Body of pancreas (tissue), 4 donors: ENCODE measurements around the gene FH.

Source experiments
- POLR2A ChIP-seq, 3 donors: fragments of 450-650 bp; IDR thresholded peaks; one replicate each; pipeline ENCODE4 v1.6.1; 2016; ENCODE audit warnings: antibody characterized with exemption in 3 of 3, mild to moderate bottlenecking in 2 of 3
- TF ChIP-seq, protein P1 (sequence below), 7 experiments: fragments of 450-650 bp in 4 of 7; fragments of 200-600 bp in 3 of 7; sonication (generic) in 3 of 7; IDR thresholded peaks; one replicate each; pipeline ENCODE4 v1.5.1; 2016 to 2019; ENCODE audit warnings: antibody characterized with exemption in 7 of 7

DNA sequence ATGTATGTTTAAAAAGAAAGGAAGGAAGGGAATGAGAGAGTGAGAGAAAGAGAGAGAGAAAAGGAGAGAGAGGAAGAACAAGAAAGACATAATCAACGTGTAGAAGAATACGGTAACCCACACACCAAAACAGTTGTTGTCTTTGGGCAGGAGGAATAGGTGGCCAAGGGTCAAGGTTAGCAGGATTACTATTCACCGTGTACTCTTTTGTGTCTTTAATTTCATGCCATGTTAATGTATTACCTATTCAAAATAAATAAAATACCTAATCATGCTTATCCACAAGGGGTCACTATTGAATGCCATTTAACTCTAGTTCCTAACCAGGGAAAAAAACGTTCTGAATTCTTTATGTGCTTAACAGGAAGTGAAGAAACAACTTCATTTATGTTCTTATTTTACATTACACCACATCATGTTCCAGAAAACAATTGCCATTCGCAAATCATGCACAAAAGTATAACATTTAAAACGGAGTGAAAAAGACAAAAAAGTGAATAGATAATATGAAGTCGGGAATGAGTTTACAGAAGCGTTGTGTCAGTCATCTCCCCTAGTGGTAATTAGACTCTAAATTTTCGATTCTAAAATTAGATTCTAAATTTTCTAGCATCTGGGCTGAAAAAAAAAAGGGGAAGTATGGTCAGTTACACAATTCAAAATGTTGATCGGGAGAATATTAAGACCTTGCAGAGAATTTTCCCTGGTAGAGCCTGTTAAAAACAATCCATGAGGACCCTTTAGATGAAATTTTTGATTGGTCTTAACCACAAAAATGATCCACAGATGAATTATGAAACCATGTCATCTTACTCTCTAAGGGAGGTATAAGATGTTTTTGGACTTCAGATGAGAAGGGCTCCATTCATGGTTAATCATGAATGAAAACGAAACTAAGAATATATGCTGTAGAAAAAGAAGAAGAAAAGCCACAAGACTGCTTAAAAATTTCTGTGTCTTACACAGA lies 11.9 kb upstream of the FH start:
- no peak for TF ChIP-seq POLR2A (IDR thresholded peaks at IDR 0.05)
- TF ChIP-seq, protein P1, sequence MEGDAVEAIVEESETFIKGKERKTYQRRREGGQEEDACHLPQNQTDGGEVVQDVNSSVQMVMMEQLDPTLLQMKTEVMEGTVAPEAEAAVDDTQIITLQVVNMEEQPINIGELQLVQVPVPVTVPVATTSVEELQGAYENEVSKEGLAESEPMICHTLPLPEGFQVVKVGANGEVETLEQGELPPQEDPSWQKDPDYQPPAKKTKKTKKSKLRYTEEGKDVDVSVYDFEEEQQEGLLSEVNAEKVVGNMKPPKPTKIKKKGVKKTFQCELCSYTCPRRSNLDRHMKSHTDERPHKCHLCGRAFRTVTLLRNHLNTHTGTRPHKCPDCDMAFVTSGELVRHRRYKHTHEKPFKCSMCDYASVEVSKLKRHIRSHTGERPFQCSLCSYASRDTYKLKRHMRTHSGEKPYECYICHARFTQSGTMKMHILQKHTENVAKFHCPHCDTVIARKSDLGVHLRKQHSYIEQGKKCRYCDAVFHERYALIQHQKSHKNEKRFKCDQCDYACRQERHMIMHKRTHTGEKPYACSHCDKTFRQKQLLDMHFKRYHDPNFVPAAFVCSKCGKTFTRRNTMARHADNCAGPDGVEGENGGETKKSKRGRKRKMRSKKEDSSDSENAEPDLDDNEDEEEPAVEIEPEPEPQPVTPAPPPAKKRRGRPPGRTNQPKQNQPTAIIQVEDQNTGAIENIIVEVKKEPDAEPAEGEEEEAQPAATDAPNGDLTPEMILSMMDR (IDR thresholded peaks at IDR 0.05) = peak in 6 of 7 experiments; percentile 55 to 80 (median 74)
